Measurements from ENCODE around the gene NPAS1.

The NPAS1 gene

DNA sequence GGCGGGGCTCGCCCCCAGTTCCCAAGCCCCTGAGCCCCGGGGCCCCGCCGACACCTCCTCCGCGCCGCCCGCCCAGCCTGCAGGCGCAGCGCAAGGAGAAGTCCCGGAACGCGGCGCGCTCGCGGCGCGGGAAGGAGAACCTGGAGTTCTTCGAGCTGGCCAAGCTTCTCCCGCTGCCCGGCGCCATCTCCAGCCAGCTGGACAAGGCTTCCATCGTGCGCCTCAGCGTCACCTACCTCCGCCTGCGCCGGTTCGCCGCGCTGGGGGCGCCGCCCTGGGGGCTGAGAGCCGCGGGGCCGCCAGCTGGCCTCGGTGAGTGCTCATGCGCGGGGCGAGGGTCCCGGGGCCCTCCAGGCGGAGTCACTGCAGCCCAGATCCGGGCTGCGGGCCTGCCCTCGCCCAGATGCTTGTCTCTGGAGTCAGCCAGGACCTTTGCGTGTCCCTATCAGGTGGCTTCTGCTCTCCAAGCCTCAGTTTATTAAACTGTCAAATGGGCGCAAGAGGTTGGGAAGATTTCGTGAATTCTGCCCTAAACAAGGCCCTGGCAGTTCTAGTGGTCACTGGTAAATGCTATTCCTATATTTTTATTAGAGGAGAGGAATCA lies 2.0 kb downstream of the NPAS1 start:
- DNase-seq = no peak

DNA sequence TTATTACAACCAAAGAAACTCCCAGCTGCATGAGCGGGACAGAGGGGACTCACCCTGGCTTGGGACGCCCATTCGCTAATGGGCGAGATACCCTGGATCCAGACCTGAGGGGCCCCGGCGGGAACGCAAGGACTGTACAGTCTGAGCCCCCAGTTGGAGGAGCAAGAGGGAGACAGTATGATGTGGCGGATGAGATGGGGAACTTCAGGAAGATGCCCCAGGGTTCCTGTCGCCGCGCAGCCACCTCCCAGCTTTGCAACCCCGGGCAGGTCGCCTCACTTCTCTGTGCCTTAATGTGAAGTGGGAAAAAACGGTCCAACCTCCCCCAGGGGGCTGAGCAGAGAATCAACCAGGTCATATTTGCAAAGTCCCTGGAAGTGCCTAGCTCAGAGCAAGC lies 2.5 kb downstream of the NPAS1 start:
- DNase-seq = no peak

DNA sequence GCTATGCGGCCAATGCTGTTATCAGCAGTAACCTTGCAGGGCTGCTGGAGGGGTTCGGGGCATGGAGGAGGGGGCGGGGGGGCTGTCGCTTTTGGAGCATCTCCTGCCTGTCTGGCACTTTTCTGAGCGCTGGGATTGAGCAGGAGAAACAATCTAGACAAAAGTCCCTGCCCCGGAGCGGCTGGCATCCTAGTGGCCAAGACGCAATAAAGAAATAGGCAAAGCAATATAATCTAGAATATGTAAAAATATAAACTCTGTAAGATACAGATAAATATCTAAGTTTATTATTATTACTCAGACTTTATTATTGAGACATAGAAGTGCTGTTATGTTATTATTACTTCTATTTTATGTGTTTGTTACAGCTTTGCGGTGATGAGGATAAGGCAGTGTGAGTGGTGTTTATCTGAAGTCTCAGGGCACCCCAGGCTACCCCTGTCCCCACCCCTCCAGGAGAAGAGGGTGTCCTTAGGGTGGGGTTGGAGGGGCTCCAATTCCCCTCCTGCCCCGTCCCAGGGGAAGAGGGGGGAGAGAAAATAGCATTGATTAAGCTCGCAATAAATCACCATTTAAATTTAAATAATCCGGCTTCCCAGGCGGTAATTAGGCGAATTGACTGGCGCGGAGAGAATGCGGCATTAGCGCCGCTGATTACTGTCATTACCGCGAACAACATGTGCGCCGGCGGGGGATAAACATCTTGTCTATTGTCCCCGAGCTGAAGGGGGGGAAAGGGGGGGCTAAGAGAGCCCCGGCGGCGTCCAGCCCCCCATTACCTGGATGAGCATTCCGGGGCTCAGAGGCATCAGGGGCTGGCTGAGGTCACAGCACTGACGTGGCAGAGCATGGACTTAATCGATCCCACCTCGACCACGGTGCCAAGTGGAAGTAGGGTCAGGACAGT lies 3.2 kb downstream of the NPAS1 start:
- no peak for DNase-seq

DNA sequence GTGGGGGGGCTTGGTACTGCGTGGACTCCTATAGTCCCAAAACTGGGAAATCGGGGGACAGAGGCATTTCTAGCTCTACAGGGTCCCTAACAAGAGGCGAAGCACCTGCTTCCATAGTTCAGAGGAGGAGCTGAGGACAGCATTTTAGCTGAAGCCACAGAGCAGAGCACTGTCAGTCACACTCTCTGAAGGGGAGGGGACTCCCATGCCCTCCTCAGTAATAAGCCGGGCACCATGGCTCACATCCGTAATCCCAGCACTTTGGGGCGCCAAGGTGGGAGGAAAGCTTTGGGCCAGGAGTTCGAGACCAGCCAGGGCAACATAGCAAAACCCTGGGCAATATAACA lies 3.8 kb downstream of the NPAS1 start:
- DNase-seq = no peak

DNA sequence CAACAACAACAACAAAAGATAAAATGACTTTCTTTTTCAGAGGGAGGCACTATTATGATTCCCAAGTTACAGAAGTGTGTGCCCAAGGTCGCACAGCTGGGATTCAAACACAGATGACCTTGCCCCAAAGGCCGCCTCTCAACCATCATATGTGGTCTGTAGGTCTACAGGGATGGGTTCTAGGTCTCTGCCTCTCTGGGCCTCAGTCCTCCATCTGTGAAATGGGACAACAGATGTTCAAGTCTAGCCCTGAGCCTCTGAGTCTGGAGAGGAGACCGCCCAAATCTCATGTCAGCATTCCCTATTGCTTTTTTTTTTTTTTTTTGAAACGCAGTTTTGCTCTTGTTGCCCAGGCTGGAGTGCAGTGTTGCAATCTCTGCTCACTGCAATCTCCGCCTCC lies 4.9 kb downstream of the NPAS1 start:
- no peak for DNase-seq

DNA sequence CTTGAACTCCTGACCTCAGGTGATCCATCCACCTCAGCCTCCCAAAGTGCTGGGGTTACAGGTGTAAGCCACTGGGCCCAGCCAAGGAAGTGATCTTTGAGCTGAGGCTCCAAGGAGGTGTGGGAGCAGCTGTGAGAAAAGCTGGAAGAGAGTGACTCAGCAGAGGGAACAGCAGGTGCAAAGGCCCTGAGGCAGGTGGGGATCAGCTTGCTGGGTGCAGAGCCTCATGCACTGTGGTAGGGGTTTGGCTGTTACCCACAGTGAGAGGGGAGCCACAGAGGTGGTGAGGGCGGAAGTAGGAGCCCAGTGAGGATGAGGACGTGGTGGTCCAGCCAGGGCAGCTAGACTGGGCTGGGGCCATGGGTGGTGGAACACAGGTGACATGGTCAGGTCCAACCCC lies 6.5 kb downstream of the NPAS1 start:
- DNase-seq = no peak

DNA sequence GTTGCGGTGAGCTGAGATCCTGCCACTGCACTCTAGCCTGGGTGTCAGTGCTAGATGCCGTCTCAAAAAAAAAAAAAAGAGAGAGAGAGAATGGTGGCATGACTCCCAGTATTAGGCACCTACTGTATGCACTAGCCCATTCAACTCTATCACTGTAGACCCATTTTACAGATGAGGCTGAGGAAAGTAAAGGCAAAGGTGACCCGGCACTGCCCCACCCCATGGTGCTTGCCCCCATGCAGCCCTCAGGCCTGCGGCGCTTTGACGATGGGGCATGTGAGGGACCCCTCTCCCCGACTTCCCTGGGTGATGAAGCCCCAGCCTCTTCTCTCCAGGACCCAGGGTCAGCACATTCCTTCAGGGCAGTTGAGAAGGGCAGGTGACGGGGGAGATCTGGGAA lies 7.3 kb downstream of the NPAS1 start:
- no peak for DNase-seq

DNA sequence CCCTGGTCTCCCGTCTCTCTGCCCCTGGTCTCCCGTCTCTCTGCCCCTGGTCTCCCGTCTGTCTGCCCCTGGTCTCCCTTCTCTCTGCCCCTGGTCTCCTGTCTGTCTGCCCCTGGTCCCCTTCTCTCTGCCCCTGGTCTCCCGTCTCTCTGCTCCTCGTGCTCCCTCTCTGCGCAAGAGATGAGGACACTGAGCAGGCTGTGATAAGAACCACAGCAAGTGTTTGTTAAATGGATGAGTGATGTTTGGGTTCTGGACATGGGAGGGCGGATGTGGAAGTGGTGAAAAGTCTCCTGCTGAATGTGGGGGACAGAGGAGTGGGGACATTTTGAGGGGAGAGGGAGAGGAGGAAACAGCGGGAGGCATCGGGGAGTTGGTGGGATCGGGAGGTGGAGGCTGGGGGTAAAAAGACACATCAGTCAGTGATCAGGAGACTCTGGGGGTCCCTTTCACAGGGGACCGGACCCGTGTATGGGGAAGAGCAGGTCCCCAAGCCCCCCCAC lies 8.0 kb downstream of the NPAS1 start:
- no peak for DNase-seq

DNA sequence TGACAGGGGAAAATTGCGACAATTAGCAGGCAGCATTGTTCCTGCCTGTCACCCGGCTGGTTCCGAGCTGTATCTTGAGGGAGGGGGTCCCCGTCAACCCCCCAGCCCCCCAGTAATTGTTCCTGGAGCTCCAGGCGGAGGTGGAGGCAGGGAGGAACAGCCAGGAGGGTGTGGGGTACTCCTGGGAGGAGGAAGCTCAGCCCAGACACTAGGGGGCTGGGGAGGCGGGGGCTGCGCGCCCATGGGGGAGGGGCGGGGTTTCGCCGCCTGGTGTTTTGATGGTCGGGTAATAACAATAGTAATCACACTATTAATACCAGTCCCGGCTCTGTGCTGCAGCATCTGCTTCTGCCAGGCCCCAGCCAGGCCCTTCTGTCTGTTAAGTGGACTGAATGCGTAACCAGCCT lies 8.6 kb downstream of the NPAS1 start:
- no peak for DNase-seq

DNA sequence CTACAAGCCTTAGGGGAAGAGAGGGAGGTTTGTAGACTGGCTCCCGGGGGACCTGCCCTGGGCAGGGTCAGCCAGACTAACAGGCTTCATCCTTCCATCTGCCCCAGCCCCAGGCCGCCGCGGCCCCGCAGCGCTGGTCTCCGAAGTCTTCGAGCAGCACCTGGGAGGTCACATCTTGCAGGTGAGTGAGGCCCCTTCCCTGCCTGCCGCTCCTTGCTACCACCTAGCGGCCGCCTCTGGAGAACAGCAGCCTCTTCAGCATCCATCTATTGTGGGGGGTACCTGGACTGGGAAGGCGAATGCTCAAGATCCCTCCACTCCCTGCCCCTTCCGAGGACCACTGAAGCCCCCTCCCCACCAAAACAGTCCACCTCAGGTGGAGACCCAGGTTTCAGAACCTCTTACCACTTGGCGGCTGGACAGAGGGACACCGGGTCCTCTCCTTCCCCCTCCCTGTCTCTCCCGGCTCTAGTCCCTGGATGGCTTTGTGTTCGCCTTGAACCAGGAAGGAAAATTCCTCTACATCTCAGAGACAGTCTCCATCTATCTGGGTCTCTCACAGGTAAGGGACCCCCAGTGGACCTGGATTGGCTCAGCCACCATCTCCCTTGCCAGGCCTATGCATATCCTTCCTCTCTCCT lies 12.7 kb downstream of the NPAS1 start:
- DNase-seq = peak; percentile 66

DNA sequence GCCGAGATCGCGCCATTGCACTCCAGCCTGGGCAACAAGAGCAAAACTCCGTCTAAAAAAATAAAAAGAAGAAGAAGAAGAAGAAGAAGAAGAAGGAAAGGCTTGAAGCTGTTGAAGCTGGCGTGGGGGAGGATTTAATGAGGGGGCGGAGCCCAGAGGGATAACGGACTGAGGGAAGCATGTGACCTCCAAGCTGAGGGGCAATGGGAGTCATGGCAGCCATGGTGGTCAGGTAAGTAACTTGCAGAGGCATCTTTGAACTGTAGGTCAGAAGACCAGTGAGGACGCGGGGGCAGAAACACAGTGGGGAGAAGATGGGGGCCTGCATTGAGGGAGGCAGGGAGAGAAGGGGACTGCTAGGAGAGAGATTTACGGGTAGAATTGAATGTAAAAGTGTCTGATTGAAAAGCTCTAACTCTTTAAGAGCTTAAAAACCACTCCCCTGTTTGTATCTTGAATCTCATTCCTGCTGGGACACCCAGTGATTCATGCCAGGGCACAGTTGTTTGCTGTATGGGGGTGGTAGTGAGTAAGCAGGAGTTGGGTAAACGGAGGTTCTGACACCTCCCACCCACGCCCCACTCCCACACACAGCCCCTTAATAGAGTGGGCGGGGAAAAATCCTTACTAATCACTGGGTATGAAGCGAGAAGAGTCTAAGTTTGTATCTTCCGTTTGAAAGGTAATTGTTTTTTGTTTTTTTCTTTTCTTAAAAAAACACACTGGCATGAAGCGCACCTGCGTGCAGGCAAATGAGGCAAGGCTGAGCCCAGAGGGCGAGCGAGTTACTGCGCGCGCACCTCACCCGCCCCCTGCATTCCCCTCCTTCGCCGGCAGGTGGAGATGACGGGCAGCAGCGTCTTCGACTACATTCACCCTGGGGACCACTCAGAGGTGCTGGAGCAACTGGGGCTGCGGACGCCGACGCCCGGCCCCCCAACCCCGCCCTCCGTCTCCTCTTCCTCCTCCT lies 15.8 kb downstream of the NPAS1 start:
- peak; percentile 93 for DNase-seq

DNA sequence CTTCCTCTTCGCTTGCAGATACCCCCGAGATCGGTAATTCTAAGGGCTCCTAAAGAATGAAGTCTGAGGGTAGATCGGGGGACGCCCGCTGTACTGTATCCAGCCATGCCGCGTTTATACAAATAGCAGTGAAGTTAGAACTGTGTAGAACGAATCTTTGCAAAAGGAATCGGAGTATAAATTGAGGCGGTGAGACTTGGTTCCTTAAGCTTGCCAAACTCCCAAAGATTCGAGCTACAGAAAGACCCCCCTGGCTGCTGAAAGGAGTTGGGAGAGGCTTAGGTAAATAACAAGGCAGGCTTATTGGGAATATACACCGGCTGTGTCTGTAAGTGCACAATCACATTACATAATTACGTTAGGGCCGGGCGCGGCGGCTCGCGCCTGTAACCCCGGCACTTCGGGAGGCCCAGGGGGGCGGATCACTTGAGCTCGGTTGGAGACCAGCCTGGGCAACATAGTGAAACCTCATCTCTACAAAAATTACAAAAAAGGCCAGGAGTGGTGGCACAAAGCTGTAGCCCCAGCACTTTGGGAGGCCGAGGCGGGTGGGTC lies 16.5 kb downstream of the NPAS1 start:
- peak; percentile 80 for DNase-seq

DNA sequence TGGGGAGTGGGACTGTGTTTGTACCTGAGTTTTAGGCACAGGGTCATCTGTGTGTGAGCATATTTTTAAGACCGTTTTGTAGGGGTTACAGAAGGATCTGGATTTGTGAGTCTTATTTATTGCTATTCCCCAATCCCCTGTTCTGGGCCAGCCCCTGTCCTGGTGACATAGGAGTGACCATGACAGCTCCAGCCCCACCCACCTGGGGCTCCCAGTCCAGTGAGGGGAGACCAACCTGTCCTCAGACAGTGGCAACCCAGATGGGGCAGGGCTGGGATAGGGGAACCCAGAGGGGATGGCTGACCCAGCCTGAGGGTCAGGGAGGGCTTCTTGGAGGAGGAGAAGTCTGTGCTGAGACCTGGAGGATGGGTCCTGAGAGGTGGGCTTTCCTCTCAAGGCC lies 18.1 kb downstream of the NPAS1 start:
- DNase-seq = no peak

DNA sequence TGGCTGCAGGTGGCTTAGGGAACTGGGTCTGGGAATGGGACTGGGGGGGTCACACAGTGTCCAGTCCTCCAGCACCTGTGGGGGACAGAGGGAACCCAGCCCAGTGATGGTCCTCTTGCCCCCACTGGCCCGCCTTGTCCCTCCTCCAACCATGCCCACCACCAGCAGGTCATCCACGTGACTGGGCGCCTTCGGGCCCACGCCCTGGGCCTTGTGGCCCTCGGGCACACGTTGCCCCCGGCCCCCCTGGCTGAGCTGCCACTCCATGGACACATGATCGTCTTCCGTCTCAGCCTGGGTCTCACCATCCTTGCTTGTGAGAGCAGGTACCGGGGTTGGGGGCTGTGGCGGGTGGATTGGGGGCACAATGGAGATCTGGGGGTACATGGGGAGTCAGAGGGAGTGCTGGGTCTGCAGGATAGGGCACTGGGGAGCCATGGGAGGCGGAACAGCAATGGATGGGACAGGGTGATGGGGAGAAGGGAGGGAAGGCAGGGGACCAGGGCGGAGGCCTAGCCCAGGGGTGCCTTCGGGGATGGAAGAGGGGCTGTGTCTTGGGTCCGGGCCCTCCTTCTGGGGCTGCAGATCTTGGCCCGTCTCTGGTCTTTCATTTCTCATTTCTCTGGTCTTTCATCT lies 19.7 kb downstream of the NPAS1 start:
- DNase-seq = no peak

DNA sequence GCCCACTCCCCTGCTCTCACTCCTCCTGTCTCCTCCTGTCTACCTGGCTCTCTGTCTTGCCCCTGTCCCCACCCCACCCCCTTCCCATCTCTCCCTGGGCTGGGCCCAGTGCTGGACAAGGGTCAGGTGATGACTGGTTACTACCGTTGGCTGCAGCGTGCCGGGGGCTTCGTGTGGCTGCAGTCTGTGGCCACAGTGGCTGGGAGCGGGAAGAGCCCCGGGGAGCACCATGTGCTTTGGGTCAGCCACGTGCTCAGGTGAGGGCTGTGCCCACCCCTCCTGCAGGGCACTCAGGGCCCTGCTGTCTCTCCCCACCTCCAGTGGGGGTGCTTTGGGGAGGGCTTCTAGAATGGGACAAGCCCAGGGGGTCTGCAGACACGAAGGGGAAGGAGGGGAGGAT lies 21.2 kb downstream of the NPAS1 start:
- no peak for DNase-seq

DNA sequence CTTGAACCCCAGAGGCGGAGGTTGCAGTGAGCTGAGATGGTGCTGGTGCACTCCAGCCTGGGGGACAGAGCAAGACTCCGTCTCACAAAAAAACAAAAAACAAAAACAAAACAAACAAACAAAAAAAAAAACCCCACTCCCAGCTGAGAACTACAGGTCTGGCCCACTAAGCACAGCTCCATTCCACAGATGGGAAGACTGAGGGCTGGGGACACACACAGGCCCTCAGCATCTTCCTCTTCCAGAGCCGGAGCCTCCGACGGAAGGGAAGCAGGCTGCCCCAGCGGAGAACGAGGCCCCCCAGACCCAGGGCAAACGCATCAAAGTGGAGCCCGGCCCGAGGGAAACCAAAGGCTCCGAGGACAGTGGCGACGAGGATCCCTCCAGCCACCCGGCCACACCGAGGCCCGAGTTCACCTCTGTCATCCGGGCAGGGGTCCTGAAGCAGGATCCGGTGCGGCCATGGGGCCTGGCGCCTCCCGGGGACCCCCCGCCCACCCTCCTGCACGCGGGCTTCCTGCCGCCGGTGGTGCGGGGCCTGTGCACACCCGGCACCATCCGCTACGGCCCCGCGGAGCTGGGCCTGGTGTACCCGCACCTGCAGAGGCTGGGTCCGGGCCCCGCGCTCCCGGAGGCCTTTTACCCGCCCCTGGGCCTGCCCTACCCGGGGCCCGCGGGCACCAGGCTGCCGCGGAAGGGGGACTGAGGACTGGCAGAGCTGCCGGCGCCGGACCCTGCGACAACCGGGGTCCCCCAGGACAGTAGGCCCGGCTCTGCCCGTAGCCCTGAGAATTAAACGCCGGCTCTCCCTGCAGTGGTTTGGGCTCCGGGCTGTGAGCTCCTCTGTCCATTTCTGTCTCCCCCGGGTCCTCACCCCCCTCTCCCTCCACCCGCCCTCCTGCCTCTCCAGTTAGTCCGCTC lies 25.6 kb downstream of the NPAS1 start:
- DNase-seq = no peak

DNA sequence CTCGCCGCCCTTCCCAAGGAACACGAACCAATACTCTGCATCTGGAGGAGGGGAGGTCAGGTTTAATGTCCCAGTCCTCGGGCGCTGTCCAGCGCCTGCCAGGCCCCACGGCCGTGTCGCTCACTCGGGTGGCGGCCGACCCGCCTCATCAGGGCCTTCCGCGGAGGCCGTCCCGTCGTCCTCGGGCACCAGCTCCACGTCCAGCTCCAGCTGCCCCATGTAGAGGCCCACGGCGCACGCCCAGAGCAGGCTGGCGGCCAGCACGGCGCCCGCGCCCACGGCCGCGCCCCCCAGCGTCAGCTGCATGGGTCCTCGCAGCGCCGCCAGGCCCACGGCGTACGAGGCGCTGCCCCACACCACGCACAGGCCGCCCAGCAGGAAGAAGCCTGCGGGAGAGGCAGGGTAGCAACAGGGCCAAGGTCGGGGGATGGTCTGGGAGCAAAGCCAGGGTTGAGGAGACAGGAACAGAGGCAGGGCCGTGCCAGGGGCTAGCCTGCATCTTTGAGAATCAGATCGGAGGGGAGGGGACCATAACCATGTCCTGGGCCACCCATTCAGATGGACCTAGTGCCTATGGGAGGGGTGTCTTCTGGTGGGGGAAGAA lies 26.3 kb downstream of the NPAS1 start:
- DNase-seq = no peak

DNA sequence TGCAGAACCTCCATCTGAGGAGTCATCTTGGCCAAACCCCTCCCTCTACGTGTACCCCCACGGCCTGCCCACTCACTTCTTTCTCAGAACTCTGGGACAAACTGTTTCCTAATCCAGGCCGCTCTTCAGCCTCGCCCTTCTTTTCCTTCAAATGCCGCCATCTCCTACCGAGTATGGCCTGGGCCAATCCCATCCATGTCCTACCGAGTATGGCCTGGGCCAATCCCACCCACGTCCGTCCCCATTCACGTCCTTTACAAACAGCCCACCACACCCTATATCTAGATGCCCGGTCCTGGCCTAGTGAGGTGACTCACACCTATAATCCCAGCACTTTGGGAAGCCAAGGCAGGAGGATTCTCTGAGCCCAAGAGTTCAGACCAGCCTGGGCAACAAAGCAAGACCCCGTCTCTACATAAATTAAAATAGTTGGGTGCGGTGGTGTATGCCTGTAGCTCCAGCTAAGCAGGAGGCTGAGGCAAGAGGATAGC lies 27.7 kb downstream of the NPAS1 start:
- DNase-seq = no peak

DNA sequence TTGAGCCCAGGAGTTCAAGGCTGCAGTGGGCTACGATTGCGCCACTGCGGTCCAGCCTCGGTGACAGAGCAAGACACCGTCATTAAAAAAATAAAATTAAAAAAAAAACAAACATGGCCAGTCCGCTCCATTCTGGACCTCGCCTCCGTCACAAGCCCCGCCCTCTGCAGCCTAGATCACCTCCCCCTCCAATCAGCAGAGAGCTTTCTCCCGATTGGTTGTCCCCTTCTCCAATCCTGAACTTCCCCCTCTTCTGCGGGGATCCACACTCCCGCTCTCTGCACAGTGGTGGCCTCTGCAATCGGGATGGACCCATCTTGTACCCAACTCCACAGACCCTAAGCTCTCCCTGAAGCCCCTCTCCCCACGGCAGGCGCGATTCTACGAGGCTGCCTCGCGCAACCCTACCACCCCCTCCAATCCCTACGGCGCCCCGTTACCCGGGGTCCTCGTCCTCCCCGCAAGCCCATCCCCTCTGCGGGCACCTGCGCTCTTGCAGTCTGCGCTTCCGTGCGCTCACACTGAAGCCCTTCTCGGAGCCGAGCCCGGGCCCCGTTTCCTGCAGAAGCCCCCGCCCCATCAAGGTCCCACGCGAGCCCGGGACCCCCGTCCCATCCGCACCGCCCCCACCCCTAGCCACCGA lies 28.2 kb downstream of the NPAS1 start:
- peak; percentile 97 for DNase-seq

DNA sequence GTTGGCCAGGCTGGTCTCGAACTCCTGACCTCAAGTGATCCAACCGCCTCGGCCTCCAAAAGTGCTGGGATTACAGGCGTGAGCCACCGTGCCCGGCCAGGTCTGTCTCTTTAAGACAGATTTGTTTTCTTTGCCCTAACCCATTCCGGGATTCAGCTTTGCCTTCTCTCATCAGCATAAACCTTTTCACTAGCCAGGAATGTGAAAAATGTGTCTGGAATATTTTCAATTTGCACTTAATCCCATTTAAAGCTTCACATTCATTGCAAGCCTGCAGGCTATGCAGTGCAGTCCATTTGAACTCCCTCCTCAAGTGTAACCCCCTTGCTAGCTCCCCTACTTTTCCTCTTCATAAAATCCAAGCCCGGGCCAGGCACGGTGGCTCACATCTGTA lies 29.7 kb downstream of the NPAS1 start:
- no peak for DNase-seq
